HepG2 (cell line): ENCODE measurements around the gene TMEM221. TPM values are rescaled to one million over a fixed set of nuclear protein-coding genes. Genes with fewer than 3 reads are reported as not detected.

ENCODE experiments used
- GFI1 ChIP-seq: sonication (generic); formaldehyde crosslinking; IDR thresholded peaks from 2 replicates; pipeline ENCODE4 v1.5.0; 2020; ENCODE audit warnings: missing genetic modification reagents, mild to moderate bottlenecking, borderline replicate concordance
- HDAC2 ChIP-seq: sonication (generic); formaldehyde crosslinking; IDR thresholded peaks from 2 replicates; pipeline ENCODE4 v1.4.0; 2020; ENCODE audit warnings: missing genetic modification reagents
- HOXA3 ChIP-seq: sonication (generic); formaldehyde crosslinking; IDR thresholded peaks from 2 replicates; pipeline ENCODE4 v1.5.0; 2020; ENCODE audit warnings: missing genetic modification reagents
- MYPOP ChIP-seq: sonication (generic); formaldehyde crosslinking; IDR thresholded peaks from 2 replicates; pipeline ENCODE4 v1.8.1; 2023; ENCODE audit warnings: mild to moderate bottlenecking, moderate library complexity, missing genetic modification reagents
- SOX13 ChIP-seq, 3 experiments: fragments of 450-650 bp in 1 of 3; sonication (generic) in 1 of 3; formaldehyde crosslinking in 1 of 3; IDR thresholded peaks in 2 of 3; conservative IDR thresholded peaks in 1 of 3; 2 replicates each; pipeline versions ENCODE4 v1.5.0 to v1.6.1; 2016 to 2020; ENCODE audit warnings: antibody characterized with exemption in 1 of 3, mild to moderate bottlenecking in 1 of 3, missing compliant biosample characterization in 1 of 3, missing genetic modification reagents in 1 of 3, moderate library complexity in 1 of 3
- ZBTB7A ChIP-seq: sonication (generic); formaldehyde crosslinking; IDR thresholded peaks from 2 replicates; pipeline ENCODE4 v1.8.0; 2022; ENCODE audit warnings: mild to moderate bottlenecking, missing genetic modification reagents
- ZKSCAN8 ChIP-seq: IDR thresholded peaks from 2 replicates; pipeline ENCODE4 v1.6.1; 2016; ENCODE audit warnings: borderline replicate concordance, missing genetic modification reagents, missing compliant biosample characterization
- ZMYM3 ChIP-seq: sonication (generic); formaldehyde crosslinking; IDR thresholded peaks from 2 replicates; pipeline ENCODE4 v1.5.1; 2020; ENCODE audit warnings: mild to moderate bottlenecking, missing genetic modification reagents
- ZNF281 ChIP-seq: sonication (generic); formaldehyde crosslinking; IDR thresholded peaks from 2 replicates; pipeline ENCODE4 v1.4.0; 2020; ENCODE audit warnings: missing genetic modification reagents, borderline replicate concordance
- ZNF292 ChIP-seq: sonication (generic); formaldehyde crosslinking; IDR thresholded peaks from 2 replicates; pipeline ENCODE4 v1.8.1; 2022; ENCODE audit warnings: mild to moderate bottlenecking, low read depth, missing genetic modification reagents, borderline replicate concordance
- ZNF691 ChIP-seq: sonication (generic); formaldehyde crosslinking; IDR thresholded peaks from 2 replicates; pipeline ENCODE4 v1.4.0; 2020; ENCODE audit warnings: missing genetic modification reagents, low read depth, mild to moderate bottlenecking, borderline replicate concordance
- ZNF7 ChIP-seq: IDR thresholded peaks from 2 replicates; pipeline ENCODE4 v1.6.1; 2016; ENCODE audit warnings: missing biosample characterization, missing genetic modification reagents
- polyA plus RNA-seq, 8 experiments: library from polyadenylated mRNA; depleted of rRNA in 3 of 8; stranded (reverse) in 7 of 8; unstranded in 1 of 8; fragments of >200 nt; fragmentation: Illumina TruSeq in 4 of 8; extraction: Trizol in 4 of 8; gene quantifications; 2 replicates each; pipeline versions ENCODE4 v1.2.1 to v1.2.3, GENCODE V29; 2011 to 2016; ENCODE audit warnings: low read depth in 4 of 8, missing spikeins in 1 of 8, mixed read lengths in 1 of 8; ENCODE audit not compliant: insufficient read depth in 1 of 8
- total RNA-seq, 5 experiments: library from RNA; depleted of rRNA; stranded (reverse); fragments of >200 nt; fragmentation: Illumina TruSeq; extraction: Trizol; gene quantifications; 2 replicates each; pipeline ENCODE4 v1.2.3, GENCODE V29; 2016; ENCODE audit warnings: low read depth in 1 of 5
- TF ChIP-seq, protein P1 (sequence below), 2 experiments: fragments of 450-650 bp in 1 of 2; sonication (generic) in 1 of 2; formaldehyde crosslinking in 1 of 2; IDR thresholded peaks; 2 replicates each; pipeline versions ENCODE4 v1.6.1 to v1.8.0; 2016 to 2022; ENCODE audit warnings: antibody characterized with exemption in 1 of 2, mild to moderate bottlenecking in 1 of 2, missing genetic modification reagents in 1 of 2

The TMEM221 gene
- total and polyA plus RNA-seq, 2 of the 13 experiments (the other 11 are each of a cell fraction or from before 2014, with no cell fraction given), result 0.33 to 0.77 TPM

- TF ChIP-seq, protein P1, sequence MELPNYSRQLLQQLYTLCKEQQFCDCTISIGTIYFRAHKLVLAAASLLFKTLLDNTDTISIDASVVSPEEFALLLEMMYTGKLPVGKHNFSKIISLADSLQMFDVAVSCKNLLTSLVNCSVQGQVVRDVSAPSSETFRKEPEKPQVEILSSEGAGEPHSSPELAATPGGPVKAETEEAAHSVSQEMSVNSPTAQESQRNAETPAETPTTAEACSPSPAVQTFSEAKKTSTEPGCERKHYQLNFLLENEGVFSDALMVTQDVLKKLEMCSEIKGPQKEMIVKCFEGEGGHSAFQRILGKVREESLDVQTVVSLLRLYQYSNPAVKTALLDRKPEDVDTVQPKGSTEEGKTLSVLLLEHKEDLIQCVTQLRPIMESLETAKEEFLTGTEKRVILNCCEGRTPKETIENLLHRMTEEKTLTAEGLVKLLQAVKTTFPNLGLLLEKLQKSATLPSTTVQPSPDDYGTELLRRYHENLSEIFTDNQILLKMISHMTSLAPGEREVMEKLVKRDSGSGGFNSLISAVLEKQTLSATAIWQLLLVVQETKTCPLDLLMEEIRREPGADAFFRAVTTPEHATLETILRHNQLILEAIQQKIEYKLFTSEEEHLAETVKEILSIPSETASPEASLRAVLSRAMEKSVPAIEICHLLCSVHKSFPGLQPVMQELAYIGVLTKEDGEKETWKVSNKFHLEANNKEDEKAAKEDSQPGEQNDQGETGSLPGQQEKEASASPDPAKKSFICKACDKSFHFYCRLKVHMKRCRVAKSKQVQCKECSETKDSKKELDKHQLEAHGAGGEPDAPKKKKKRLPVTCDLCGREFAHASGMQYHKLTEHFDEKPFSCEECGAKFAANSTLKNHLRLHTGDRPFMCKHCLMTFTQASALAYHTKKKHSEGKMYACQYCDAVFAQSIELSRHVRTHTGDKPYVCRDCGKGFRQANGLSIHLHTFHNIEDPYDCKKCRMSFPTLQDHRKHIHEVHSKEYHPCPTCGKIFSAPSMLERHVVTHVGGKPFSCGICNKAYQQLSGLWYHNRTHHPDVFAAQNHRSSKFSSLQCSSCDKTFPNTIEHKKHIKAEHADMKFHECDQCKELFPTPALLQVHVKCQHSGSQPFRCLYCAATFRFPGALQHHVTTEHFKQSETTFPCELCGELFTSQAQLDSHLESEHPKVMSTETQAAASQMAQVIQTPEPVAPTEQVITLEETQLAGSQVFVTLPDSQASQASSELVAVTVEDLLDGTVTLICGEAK (IDR thresholded peaks at IDR 0.05), result no peak
- TF ChIP-seq, protein P1 (CRISPR knock-in tag; IDR thresholded peaks at IDR 0.05), result 0 out of 2 replicates have a peak, but pooled peaks have one; percentile 19
- TF ChIP-seq SOX13 (IDR thresholded peaks at IDR 0.05) (no peak), SOX13 (CRISPR knock-in tag; conservative IDR thresholded peaks at IDR 0.05 in 1 of 2, IDR thresholded peaks at IDR 0.05 in 1 of 2) (peak in 1 of 2 experiments; percentile 59; a peak in 2 of 4 replicates), HDAC2 (CRISPR knock-in tag) (peak; percentile 43; the same call in 1 of the 2 replicates), ZBTB7A (CRISPR knock-in tag) (no peak), ZNF281 (CRISPR knock-in tag) (peak; percentile 52; the same call in 1 of the 2 replicates), ZMYM3 (peak; percentile 87; the same call in 1 of the 2 replicates), GFI1 (CRISPR knock-in tag) (peak; percentile 40; the same call in 1 of the 2 replicates), HOXA3 (CRISPR knock-in tag) (peak; percentile 19; the same call in 1 of the 2 replicates), ZNF7 (CRISPR knock-in tag) (no peak), ZNF691 (CRISPR knock-in tag) (peak; percentile 100), ZKSCAN8 (CRISPR knock-in tag) (peak; percentile 60; the same call in 1 of the 2 replicates), MYPOP (CRISPR knock-in tag) (0 out of 2 replicates have a peak, but pooled peaks have one; percentile 24), ZNF292 (CRISPR knock-in tag) (0 out of 2 replicates have a peak, but pooled peaks have one; percentile 29)
Measured at GRCh38 chr19:17475541-17476115, 27.2 kb upstream of the TMEM221 start (continued).
